ENCODE data around the gene LMO7. TPM values are rescaled to one million over a fixed set of nuclear protein-coding genes. Genes with fewer than 3 reads are reported as not detected.
A peak's percentile ranks its signal among the peaks of the same experiment; 100 is the strongest.

LMO7 gene
- total and polyA plus RNA-seq, 2 of the 13 experiments (the other 11 are each of a cell fraction or from before 2014, with no cell fraction given): 34.0 to 121 TPM

DNA sequence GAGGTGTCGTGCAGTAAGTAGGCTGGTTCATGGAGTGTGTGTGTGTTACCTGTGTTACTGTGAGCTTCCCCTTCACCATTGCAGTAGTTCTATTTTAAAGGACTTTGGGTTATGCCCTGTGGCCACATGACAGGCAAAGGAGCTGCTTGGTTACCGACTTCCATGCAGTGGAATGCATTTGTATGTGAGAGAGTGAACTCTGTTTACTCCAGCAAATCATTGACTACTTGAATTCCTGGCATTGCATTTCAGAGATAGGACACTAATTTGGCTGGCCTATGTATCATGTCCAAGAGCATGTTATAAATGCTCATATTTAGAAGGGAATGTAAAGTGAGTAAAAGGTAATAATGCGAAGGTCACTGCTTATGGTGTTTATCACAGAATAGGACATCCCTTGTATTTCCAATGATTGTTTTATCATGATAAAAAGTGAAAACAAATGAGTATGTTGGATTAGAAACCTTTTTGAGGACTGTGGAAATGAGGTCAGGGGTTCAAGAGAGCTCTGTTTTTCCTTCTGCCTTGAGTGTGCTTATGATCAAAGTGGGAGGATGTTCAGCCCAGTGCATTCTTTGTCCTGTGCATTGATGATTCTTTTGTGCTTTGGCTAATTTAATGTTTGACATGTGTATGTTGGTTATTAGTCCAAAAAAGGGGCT is 156.5 kb downstream of the LMO7 start (continued):
- TF ChIP-seq, protein P1, sequence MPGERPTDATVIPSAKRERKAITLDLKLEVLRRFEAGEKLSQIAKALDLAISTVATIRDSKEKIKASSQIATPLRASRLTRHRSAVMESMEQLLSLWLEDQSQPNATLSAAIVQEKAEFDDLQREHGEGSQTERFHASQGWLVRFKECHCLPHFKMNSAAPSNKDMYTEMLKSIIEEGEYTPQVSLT (CRISPR knock-in tag; IDR thresholded peaks at IDR 0.05; ENCODE audit: borderline replicate concordance, low read depth): no peak
- TF ChIP-seq TEAD3 (CRISPR knock-in tag; optimal IDR thresholded peaks at IDR 0.05; ENCODE audit: borderline replicate concordance): peak; percentile 99
- TF ChIP-seq MXI1 (IDR thresholded peaks at IDR 0.05; ENCODE audit: borderline replicate concordance, low read depth, low read length): peak; percentile 30; the same call in 1 of the 3 replicates
- no peak for TF ChIP-seq ZBTB7B (CRISPR knock-in tag; IDR thresholded peaks at IDR 0.05)
- no peak for TF ChIP-seq SRF (IDR thresholded peaks at IDR 0.05; ENCODE audit: low read depth, low read length)
- TF ChIP-seq HMG20A (CRISPR knock-in tag; IDR thresholded peaks at IDR 0.05; ENCODE audit: borderline replicate concordance): peak; percentile 69; the same call in 1 of the 2 replicates
- TF ChIP-seq, protein P2, sequence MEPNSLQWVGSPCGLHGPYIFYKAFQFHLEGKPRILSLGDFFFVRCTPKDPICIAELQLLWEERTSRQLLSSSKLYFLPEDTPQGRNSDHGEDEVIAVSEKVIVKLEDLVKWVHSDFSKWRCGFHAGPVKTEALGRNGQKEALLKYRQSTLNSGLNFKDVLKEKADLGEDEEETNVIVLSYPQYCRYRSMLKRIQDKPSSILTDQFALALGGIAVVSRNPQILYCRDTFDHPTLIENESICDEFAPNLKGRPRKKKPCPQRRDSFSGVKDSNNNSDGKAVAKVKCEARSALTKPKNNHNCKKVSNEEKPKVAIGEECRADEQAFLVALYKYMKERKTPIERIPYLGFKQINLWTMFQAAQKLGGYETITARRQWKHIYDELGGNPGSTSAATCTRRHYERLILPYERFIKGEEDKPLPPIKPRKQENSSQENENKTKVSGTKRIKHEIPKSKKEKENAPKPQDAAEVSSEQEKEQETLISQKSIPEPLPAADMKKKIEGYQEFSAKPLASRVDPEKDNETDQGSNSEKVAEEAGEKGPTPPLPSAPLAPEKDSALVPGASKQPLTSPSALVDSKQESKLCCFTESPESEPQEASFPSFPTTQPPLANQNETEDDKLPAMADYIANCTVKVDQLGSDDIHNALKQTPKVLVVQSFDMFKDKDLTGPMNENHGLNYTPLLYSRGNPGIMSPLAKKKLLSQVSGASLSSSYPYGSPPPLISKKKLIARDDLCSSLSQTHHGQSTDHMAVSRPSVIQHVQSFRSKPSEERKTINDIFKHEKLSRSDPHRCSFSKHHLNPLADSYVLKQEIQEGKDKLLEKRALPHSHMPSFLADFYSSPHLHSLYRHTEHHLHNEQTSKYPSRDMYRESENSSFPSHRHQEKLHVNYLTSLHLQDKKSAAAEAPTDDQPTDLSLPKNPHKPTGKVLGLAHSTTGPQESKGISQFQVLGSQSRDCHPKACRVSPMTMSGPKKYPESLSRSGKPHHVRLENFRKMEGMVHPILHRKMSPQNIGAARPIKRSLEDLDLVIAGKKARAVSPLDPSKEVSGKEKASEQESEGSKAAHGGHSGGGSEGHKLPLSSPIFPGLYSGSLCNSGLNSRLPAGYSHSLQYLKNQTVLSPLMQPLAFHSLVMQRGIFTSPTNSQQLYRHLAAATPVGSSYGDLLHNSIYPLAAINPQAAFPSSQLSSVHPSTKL (CRISPR knock-in tag; IDR thresholded peaks at IDR 0.05): peak; percentile 88
- peak; percentile 87 for TF ChIP-seq SALL1 (CRISPR knock-in tag; IDR thresholded peaks at IDR 0.05)
- no peak for TF ChIP-seq U2AF2 (IDR thresholded peaks at IDR 0.05; ENCODE audit: low read depth, low read length)
- no peak for TF ChIP-seq KDM1A (CRISPR knock-in tag; IDR thresholded peaks at IDR 0.05)
- peak; percentile 82 for TF ChIP-seq TARDBP (CRISPR knock-in tag; IDR thresholded peaks at IDR 0.05)
- no peak for TF ChIP-seq CREB1 (IDR thresholded peaks at IDR 0.05)
- peak; percentile 62 for TF ChIP-seq CREB1 (CRISPR knock-in tag; IDR thresholded peaks at IDR 0.05)
- TF ChIP-seq ZKSCAN8 (CRISPR knock-in tag; IDR thresholded peaks at IDR 0.05; ENCODE audit: borderline replicate concordance): peak; percentile 49; the same call in 1 of the 2 replicates
- TF ChIP-seq, protein P3, sequence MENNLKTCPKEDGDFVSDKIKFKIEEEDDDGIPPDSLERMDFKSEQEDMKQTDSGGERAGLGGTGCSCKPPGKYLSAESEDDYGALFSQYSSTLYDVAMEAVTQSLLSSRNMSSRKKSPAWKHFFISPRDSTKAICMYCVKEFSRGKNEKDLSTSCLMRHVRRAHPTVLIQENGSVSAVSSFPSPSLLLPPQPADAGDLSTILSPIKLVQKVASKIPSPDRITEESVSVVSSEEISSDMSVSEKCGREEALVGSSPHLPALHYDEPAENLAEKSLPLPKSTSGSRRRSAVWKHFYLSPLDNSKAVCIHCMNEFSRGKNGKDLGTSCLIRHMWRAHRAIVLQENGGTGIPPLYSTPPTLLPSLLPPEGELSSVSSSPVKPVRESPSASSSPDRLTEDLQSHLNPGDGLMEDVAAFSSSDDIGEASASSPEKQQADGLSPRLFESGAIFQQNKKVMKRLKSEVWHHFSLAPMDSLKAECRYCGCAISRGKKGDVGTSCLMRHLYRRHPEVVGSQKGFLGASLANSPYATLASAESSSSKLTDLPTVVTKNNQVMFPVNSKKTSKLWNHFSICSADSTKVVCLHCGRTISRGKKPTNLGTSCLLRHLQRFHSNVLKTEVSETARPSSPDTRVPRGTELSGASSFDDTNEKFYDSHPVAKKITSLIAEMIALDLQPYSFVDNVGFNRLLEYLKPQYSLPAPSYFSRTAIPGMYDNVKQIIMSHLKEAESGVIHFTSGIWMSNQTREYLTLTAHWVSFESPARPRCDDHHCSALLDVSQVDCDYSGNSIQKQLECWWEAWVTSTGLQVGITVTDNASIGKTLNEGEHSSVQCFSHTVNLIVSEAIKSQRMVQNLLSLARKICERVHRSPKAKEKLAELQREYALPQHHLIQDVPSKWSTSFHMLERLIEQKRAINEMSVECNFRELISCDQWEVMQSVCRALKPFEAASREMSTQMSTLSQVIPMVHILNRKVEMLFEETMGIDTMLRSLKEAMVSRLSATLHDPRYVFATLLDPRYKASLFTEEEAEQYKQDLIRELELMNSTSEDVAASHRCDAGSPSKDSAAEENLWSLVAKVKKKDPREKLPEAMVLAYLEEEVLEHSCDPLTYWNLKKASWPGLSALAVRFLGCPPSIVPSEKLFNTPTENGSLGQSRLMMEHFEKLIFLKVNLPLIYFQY (CRISPR knock-in tag; IDR thresholded peaks at IDR 0.05; ENCODE audit: borderline replicate concordance): no peak
- TF ChIP-seq XBP1 (CRISPR knock-in tag; IDR thresholded peaks at IDR 0.05): no peak
- TF ChIP-seq, protein P4, sequence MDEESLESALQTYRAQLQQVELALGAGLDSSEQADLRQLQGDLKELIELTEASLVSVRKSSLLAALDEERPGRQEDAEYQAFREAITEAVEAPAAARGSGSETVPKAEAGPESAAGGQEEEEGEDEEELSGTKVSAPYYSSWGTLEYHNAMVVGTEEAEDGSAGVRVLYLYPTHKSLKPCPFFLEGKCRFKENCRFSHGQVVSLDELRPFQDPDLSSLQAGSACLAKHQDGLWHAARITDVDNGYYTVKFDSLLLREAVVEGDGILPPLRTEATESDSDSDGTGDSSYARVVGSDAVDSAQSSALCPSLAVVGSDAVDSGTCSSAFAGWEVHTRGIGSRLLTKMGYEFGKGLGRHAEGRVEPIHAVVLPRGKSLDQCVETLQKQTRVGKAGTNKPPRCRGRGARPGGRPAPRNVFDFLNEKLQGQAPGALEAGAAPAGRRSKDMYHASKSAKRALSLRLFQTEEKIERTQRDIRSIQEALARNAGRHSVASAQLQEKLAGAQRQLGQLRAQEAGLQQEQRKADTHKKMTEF (CRISPR knock-in tag; IDR thresholded peaks at IDR 0.05): peak; percentile 40
- peak; percentile 43; the same call in 1 of the 2 replicates for TF ChIP-seq HOXA3 (CRISPR knock-in tag; IDR thresholded peaks at IDR 0.05)
- no peak for TF ChIP-seq ZBTB7A (CRISPR knock-in tag; IDR thresholded peaks at IDR 0.05)
- no peak for TF ChIP-seq ZNF572 (CRISPR knock-in tag; IDR thresholded peaks at IDR 0.05)

Measured in HepG2 (cell line).